Ectodermal cell (in vitro differentiated cells): ENCODE results near the gene AP1S3.

Experiments used
- H3K27ac ChIP-seq: 2 replicates; pipeline ENCODE4 v1.7.0; 2013; ENCODE audit warnings: mild to moderate bottlenecking, low read depth, low read length; ENCODE audit not compliant: insufficient read depth, poor library complexity, severe bottlenecking
- H3K27me3 ChIP-seq: 2 replicates; pipeline ENCODE4 v1.7.0; 2013; ENCODE audit warnings: mild to moderate bottlenecking, low read length; ENCODE audit not compliant: insufficient read depth, control insufficient read depth, poor library complexity, severe bottlenecking
- H3K36me3 ChIP-seq: one replicate; pipeline ENCODE4 v1.7.0; 2013; ENCODE audit warnings: low read length; ENCODE audit not compliant: control insufficient read depth, insufficient read depth
- H3K4me1 ChIP-seq: one replicate; pipeline ENCODE4 v1.7.0; 2013; ENCODE audit warnings: low read length; ENCODE audit not compliant: control insufficient read depth, insufficient read depth
- H3K4me3 ChIP-seq: 2 replicates; pipeline ENCODE4 v1.7.0; 2013; ENCODE audit warnings: low read depth, low read length, control low read depth; ENCODE audit not compliant: insufficient read depth
- H3K9me3 ChIP-seq: 2 replicates; pipeline ENCODE4 v1.7.0; 2013; ENCODE audit warnings: mild to moderate bottlenecking, low read length, moderate library complexity; ENCODE audit not compliant: control insufficient read depth
- WGBS, 2 experiments: methylation state at CpG; one replicate each; pipeline ENCODE4 v1.1.7; 2013; ENCODE audit warnings: missing lambda C conversion rate in 2 of 2; 5-methylcytosine and 5-hydroxymethylcytosine counted together

The AP1S3 gene

GRCh38 chr2:223712642-223713041 is 124.7 kb downstream of the AP1S3 start:
- Histone ChIP-seq H3K4me3 (no peak overlapping the region), H3K27ac (no peak overlapping the region), H3K36me3 (no peaks in the 10 kb centered on the region)

GRCh38 chr2:223711596-223712326 is 125.6 kb downstream of the AP1S3 start:
- H3K9me3 ChIP-seq = no peaks in the 10 kb centered on the region
- no peaks in the 10 kb centered on the region for H3K27me3 ChIP-seq
- H3K4me3 ChIP-seq = no peak overlapping the region
- no peaks in the 10 kb centered on the region for H3K4me1 ChIP-seq
- no peaks in the 10 kb centered on the region for H3K36me3 ChIP-seq
- 90 to 91% methylated on average over 8 of the region's 8 CpGs for WGBS, 2 experiments
- no peak overlapping the region for H3K27ac ChIP-seq

More at GRCh38 chr2:223712642-223713041, 124.7 kb downstream of the AP1S3 start:
- H3K27me3 ChIP-seq = no peaks in the 10 kb centered on the region
- H3K4me1 ChIP-seq = no peaks in the 10 kb centered on the region
- no peaks in the 10 kb centered on the region for H3K9me3 ChIP-seq
